Measurements from ENCODE around the gene MICAL2. TPM values are rescaled to one million over a fixed set of nuclear protein-coding genes. Genes with fewer than 3 reads are reported as not detected.

Gene MICAL2
- total and polyA plus RNA-seq, 7 donors, result 6.8 to 45.7 (median 15.0) TPM

GRCh38 chr11:12274558-12275197 is 164.3 kb downstream of the MICAL2 start:
- DNase-seq (no peak), ATAC-seq (no peak)
- H3K27ac ChIP-seq, result no peak overlapping the region
- H3K4me1 ChIP-seq, result no peaks in the 10 kb centered on the region
- TF ChIP-seq CTCF (IDR thresholded peaks at IDR 0.05), result no peak
- H3K9me3 ChIP-seq, result no peaks in the 10 kb centered on the region
- no peaks in the 10 kb centered on the region for H3K27me3 ChIP-seq (ENCODE audit: insufficient read depth in 3 of 3, low read length in 2 of 3)
- no peaks in the 10 kb centered on the region for H3K36me3 ChIP-seq (ENCODE audit: insufficient read depth in 1 of 2, low read depth in 1 of 2)
- H3K4me3 ChIP-seq, result no peak overlapping the region
- 93 to 98% (median 95%) methylated on average over 14 of the region's 14 CpGs for WGBS, 3 donors
- intact Hi-C loops (cut with DNase I), result loop anchor here in 1 of 2 donors (5.0 kb wide), 2 partner anchors 172 to 477 kb away; no protein-coding TSS in a partner anchor

- H3K4me1 ChIP-seq, result no peaks in the 10 kb centered on the region
Observed at GRCh38 chr11:12275818-12276217, 165.4 kb downstream of the MICAL2 start.

GRCh38 chr11:12276356-12276755 is 166.0 kb downstream of the MICAL2 start:
- no peaks in the 10 kb centered on the region for H3K36me3 ChIP-seq (ENCODE audit: insufficient read depth in 1 of 2, low read depth in 1 of 2)
- WGBS, 3 donors, result 95 to 96% (median 96%) methylated on average over 6 of the region's 6 CpGs
- H3K27ac ChIP-seq, result no peak overlapping the region
- no peaks in the 10 kb centered on the region for H3K4me1 ChIP-seq
- DNase-seq (no peak), ATAC-seq (no peak)
- intact Hi-C loops (cut with DNase I), result loop anchor here in 1 of 2 donors (5.0 kb wide), 2 partner anchors 174 to 479 kb away; no protein-coding TSS in a partner anchor
- no peaks in the 10 kb centered on the region for H3K9me3 ChIP-seq
- no peak for TF ChIP-seq CTCF (IDR thresholded peaks at IDR 0.05)
- H3K4me3 ChIP-seq, result no peak overlapping the region
- no peaks in the 10 kb centered on the region for H3K27me3 ChIP-seq (ENCODE audit: insufficient read depth in 3 of 3, low read length in 2 of 3)

More at GRCh38 chr11:12275818-12276217, 165.4 kb downstream of the MICAL2 start:
- H3K36me3 ChIP-seq (ENCODE audit: insufficient read depth in 1 of 2, low read depth in 1 of 2), result no peaks in the 10 kb centered on the region
- WGBS, 3 donors, result 75 to 92% (median 79%) methylated on average over 9 of the region's 9 CpGs
- TF ChIP-seq CTCF (IDR thresholded peaks at IDR 0.05), result no peak
- intact Hi-C loops (cut with DNase I), result loop anchor here in 1 of 2 donors (5.0 kb wide), 2 partner anchors 174 to 479 kb away; no protein-coding TSS in a partner anchor
- ATAC-seq (peak in 1 of 4 donors; percentile 23), DNase-seq (no peak)
- H3K27ac ChIP-seq, result no peak overlapping the region
- no peaks in the 10 kb centered on the region for H3K9me3 ChIP-seq
- no peaks in the 10 kb centered on the region for H3K27me3 ChIP-seq (ENCODE audit: insufficient read depth in 3 of 3, low read length in 2 of 3)
- H3K4me3 ChIP-seq, result no peak overlapping the region

- DNase-seq (no peak), ATAC-seq (no peak)
- no peaks in the 10 kb centered on the region for H3K36me3 ChIP-seq (ENCODE audit: insufficient read depth in 1 of 2, low read depth in 1 of 2)
- no peaks in the 10 kb centered on the region for H3K9me3 ChIP-seq
- H3K4me1 ChIP-seq, result no peaks in the 10 kb centered on the region
- TF ChIP-seq CTCF (IDR thresholded peaks at IDR 0.05), result no peak
- no peak overlapping the region for H3K4me3 ChIP-seq
- H3K27ac ChIP-seq, result no peak overlapping the region
- 79 to 95% (median 82%) methylated on average over 10 of the region's 10 CpGs for WGBS, 3 donors
- intact Hi-C loops (cut with DNase I), result loop anchor here in 1 of 2 donors (5.0 kb wide), 2 partner anchors 175 to 480 kb away; no protein-coding TSS in a partner anchor
- no peaks in the 10 kb centered on the region for H3K27me3 ChIP-seq (ENCODE audit: insufficient read depth in 3 of 3, low read length in 2 of 3)
Observed at GRCh38 chr11:12276831-12277475, 166.6 kb downstream of the MICAL2 start.

All from psoas muscle (tissue), 8 donors.